ENCODE results near the gene PAK1. TPM values are rescaled to one million over a fixed set of nuclear protein-coding genes. Genes with fewer than 3 reads are reported as not detected.

PAK1 gene
- polyA plus RNA-seq, 3 donors = 128 to 195 (median 134) TPM

GRCh38 chr11:77322506-77322905 lies 151.4 kb downstream of the PAK1 start:
- DNase-seq = no peak
- H3K4me1 Mint-ChIP-seq = no peaks in the 10 kb centered on the region
- Histone ChIP-seq H3K79me2 (ENCODE audit: insufficient read depth, low read length) (peaks cover 5% of the 10 kb centered on the region), H3K4me1 (ENCODE audit: control insufficient read depth in 1 of 2, insufficient read depth in 2 of 2, low read length in 2 of 2) (no peaks in the 10 kb centered on the region), H3K9ac (ENCODE audit: insufficient read depth, low read length, poor library complexity, severe bottlenecking) (no peak overlapping the region), H4K20me1 (ENCODE audit: insufficient read depth, low read length) (peaks cover 51% of the 10 kb centered on the region), H2AFZ (ENCODE audit: insufficient read depth, low read depth, low read length, poor library complexity, severe bottlenecking) (no peak overlapping the region), H3K27me3 (ENCODE audit: control insufficient read depth in 2 of 2, insufficient read depth in 2 of 2, low read length in 2 of 2) (no peaks in the 10 kb centered on the region), H3K27ac (ENCODE audit: low read depth in 1 of 2, low read length in 2 of 2) (no peak overlapping the region), H3K9me3 (replicated peaks in 1 of 2; ENCODE audit: control insufficient read depth in 1 of 2, insufficient read depth in 1 of 2, low read length in 2 of 2) (no peaks in the 10 kb centered on the region), H3K36me3 (replicated peaks in 1 of 2; ENCODE audit: control insufficient read depth in 1 of 2, insufficient read depth in 2 of 2, low read length in 2 of 2) (peaks cover 55 to 62% of the 10 kb centered on the region in 2 donors), H3K4me3 (replicated peaks in 1 of 3; ENCODE audit: low read depth in 2 of 3, low read length in 3 of 3) (no peak overlapping the region), H3K4me2 (replicated peaks; ENCODE audit: extremely low read depth, low read length, poor library complexity, severe bottlenecking) (no peak overlapping the region)
- no peak for TF ChIP-seq CTCF (IDR thresholded peaks at IDR 0.05)
- H3K27ac Mint-ChIP-seq = no peak overlapping the region
- H3K27me3 Mint-ChIP-seq (ENCODE audit: low read depth in 3 of 3) = peaks cover 0 to 2% (median 0%) of the 10 kb centered on the region in 3 donors
- intact Hi-C loops (cut with micrococcal nuclease) = no loop called here
- no peak overlapping the region for H3K4me3 Mint-ChIP-seq
- 100% methylated on average over 2 of the region's 2 CpGs for WGBS (ENCODE audit: insufficient coverage)
- peaks cover 46 to 53% of the 10 kb centered on the region in 2 donors for H3K36me3 Mint-ChIP-seq
- H3K9me3 Mint-ChIP-seq = peaks cover 0 to 1% (median 0%) of the 10 kb centered on the region in 7 donors

- 100% methylated on average over 1 of the region's 1 CpG for WGBS (ENCODE audit: insufficient coverage)
- H3K79me2 ChIP-seq (ENCODE audit: insufficient read depth, low read length) = no peaks in the 10 kb centered on the region
- H3K9me3 ChIP-seq (replicated peaks in 1 of 2; ENCODE audit: control insufficient read depth in 1 of 2, insufficient read depth in 1 of 2, low read length in 2 of 2) = no peaks in the 10 kb centered on the region
- peaks cover 37% of the 10 kb centered on the region for H4K20me1 ChIP-seq (ENCODE audit: insufficient read depth, low read length)
- no peaks in the 10 kb centered on the region for H3K4me1 Mint-ChIP-seq
- H3K36me3 ChIP-seq (replicated peaks in 1 of 2; ENCODE audit: control insufficient read depth in 1 of 2, insufficient read depth in 2 of 2, low read length in 2 of 2) = peaks cover 41 to 47% of the 10 kb centered on the region in 2 donors
- H3K27me3 ChIP-seq (ENCODE audit: control insufficient read depth in 2 of 2, insufficient read depth in 2 of 2, low read length in 2 of 2) = no peaks in the 10 kb centered on the region
- H3K9me3 Mint-ChIP-seq = peaks cover 0 to 2% (median 0%) of the 10 kb centered on the region in 7 donors
- H3K4me3 Mint-ChIP-seq = no peak overlapping the region
- no peak overlapping the region for H3K4me3 ChIP-seq (replicated peaks in 1 of 3; ENCODE audit: low read depth in 2 of 3, low read length in 3 of 3)
- no peak overlapping the region for H3K4me2 ChIP-seq (replicated peaks; ENCODE audit: extremely low read depth, low read length, poor library complexity, severe bottlenecking)
- peaks cover 0 to 5% (median 4%) of the 10 kb centered on the region in 3 donors for H3K27me3 Mint-ChIP-seq (ENCODE audit: low read depth in 3 of 3)
- no peak for DNase-seq
- peak overlapping the region in 1 of 7 donors; percentile 57 for H3K27ac Mint-ChIP-seq
- peaks cover 33 to 39% of the 10 kb centered on the region in 2 donors for H3K36me3 Mint-ChIP-seq
- H3K9ac ChIP-seq (ENCODE audit: insufficient read depth, low read length, poor library complexity, severe bottlenecking) = no peak overlapping the region
- no peak for TF ChIP-seq CTCF (IDR thresholded peaks at IDR 0.05)
- intact Hi-C loops (cut with micrococcal nuclease) = no loop called here
- no peaks in the 10 kb centered on the region for H3K4me1 ChIP-seq (ENCODE audit: control insufficient read depth in 1 of 2, insufficient read depth in 2 of 2, low read length in 2 of 2)
- H3K27ac ChIP-seq (ENCODE audit: low read depth in 1 of 2, low read length in 2 of 2) = no peak overlapping the region
- no peak overlapping the region for H2AFZ ChIP-seq (ENCODE audit: insufficient read depth, low read depth, low read length, poor library complexity, severe bottlenecking)
Measured at GRCh38 chr11:77320351-77320750, 153.5 kb downstream of the PAK1 start.
